ENCODE results near the gene TNRC18.

TNRC18 gene

DNA sequence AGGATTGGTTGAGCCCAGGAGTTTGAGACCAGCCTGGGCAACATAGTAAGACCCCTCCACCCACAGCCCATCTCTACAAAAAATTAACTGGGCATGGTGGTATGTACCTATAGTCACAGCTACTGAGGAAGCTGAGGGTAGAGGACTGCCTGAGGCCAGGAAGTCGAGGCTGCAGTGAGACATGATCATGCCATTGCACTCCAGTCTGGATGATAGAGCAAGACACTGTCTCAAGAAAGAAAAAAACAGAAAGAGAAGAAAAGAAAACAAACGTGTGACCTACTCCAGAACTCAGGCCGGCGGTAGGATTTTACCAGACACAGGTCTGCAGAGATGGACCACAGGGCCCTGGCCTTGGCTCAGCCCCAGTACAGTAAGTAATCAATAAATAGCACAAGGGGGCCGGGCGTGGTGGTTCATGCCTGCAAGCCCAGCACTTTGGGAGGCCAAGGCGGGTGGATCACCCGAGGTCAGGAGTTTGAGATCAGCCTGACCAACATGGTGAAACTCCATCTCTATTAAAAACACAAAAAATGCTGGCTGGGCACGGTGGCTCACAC is 35.4 kb upstream of the TNRC18 start:
- TF ChIP-seq CTCF (IDR thresholded peaks at IDR 0.05; ENCODE audit: low read depth, low read length, missing control alignments), result no peak
- no peaks in the 10 kb centered on the region for H3K36me3 ChIP-seq (replicated peaks)
- no peak for DNase-seq
- H3K27me3 ChIP-seq (replicated peaks), result no peaks in the 10 kb centered on the region
- in situ Hi-C loops (cut with HindIII; ENCODE audit: low pct_ligation_motif_present, low sequenced_read_pairs), result no loop called here
- no peak overlapping the region for H3K27ac ChIP-seq
- no peak overlapping the region for H3K4me3 ChIP-seq (ENCODE audit: low read depth, low read length)

- TF ChIP-seq CTCF (IDR thresholded peaks at IDR 0.05; ENCODE audit: low read depth, low read length, missing control alignments), result no peak
- Histone ChIP-seq H3K27ac (no peak overlapping the region), H3K4me3 (ENCODE audit: low read depth, low read length) (no peak overlapping the region), H3K36me3 (replicated peaks) (no peaks in the 10 kb centered on the region), H3K27me3 (replicated peaks) (no peaks in the 10 kb centered on the region)
- in situ Hi-C loops (cut with HindIII; ENCODE audit: low pct_ligation_motif_present, low sequenced_read_pairs), result no loop called here
- DNase-seq, result no peak
Observed at GRCh38 chr7:5457245-5457735, 33.7 kb upstream of the TNRC18 start.

GRCh38 chr7:5456409-5456808 is 32.8 kb upstream of the TNRC18 start:
- no peaks in the 10 kb centered on the region for H3K27me3 ChIP-seq (replicated peaks)
- H3K4me3 ChIP-seq (ENCODE audit: low read depth, low read length), result no peak overlapping the region
- TF ChIP-seq CTCF (IDR thresholded peaks at IDR 0.05; ENCODE audit: low read depth, low read length, missing control alignments), result no peak
- no peak overlapping the region for H3K27ac ChIP-seq
- DNase-seq, result no peak
- no peaks in the 10 kb centered on the region for H3K36me3 ChIP-seq (replicated peaks)
- in situ Hi-C loops (cut with HindIII; ENCODE audit: low pct_ligation_motif_present, low sequenced_read_pairs), result no loop called here

DNA sequence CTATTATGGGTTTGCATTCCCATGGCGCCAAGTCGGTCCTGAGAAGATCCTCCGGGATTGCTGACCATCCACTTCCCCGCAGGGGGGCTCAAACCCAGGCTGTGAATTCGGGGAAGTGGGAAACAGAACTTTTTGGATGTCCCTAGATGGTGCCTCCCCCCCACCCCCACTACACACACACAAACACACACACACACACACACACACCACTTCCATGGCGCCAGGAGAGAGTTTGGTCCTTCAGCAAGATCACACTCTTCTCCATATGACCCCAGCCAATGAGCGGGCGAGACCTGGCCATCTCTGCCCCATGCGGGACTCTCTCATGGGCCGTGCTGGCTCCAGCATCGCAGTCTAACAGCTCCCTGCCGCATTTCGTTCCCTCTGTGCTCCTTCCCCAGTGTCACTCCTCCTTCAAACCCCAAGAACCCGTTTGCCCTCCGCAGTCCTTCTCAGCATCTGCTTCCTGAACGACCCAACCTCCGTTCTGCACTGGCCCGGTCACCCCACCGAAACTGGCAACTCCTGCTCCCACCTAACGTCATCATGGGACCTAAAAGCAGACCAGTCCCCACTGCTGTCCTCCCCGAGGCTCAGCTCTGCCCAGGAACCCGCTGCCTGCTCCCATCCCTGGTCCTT is 32.1 kb upstream of the TNRC18 start:
- H3K27ac ChIP-seq, result no peak overlapping the region
- TF ChIP-seq CTCF (IDR thresholded peaks at IDR 0.05; ENCODE audit: low read depth, low read length, missing control alignments), result no peak
- no peaks in the 10 kb centered on the region for H3K27me3 ChIP-seq (replicated peaks)
- DNase-seq, result no peak
- in situ Hi-C loops (cut with HindIII; ENCODE audit: low pct_ligation_motif_present, low sequenced_read_pairs), result no loop called here
- no peak overlapping the region for H3K4me3 ChIP-seq (ENCODE audit: low read depth, low read length)
- H3K36me3 ChIP-seq (replicated peaks), result no peaks in the 10 kb centered on the region

DNA sequence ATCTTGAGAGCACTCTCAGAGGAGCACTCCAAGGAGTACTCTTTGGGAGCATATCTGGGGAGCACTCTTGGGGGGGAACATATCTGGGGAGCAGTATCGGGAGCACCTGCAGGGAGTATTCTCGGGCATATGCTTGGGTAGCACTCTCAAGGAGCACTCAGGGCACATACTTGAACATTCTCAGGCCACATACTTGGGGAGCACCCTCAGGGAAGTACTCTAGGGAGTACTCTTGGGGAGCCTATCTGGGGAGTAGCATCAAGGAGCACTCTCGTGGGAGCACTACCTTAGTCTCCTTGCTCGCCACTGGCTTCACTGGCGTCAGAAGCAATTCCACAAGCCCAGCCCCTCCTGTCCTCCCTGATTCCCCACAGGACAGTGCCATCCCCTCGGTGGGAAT is 31.5 kb upstream of the TNRC18 start:
- Histone ChIP-seq H3K27me3 (replicated peaks) (no peaks in the 10 kb centered on the region), H3K27ac (no peak overlapping the region), H3K36me3 (replicated peaks) (no peaks in the 10 kb centered on the region), H3K4me3 (ENCODE audit: low read depth, low read length) (no peak overlapping the region)
- TF ChIP-seq CTCF (IDR thresholded peaks at IDR 0.05; ENCODE audit: low read depth, low read length, missing control alignments), result no peak
- in situ Hi-C loops (cut with HindIII; ENCODE audit: low pct_ligation_motif_present, low sequenced_read_pairs), result no loop called here
- no peak for DNase-seq

DNA sequence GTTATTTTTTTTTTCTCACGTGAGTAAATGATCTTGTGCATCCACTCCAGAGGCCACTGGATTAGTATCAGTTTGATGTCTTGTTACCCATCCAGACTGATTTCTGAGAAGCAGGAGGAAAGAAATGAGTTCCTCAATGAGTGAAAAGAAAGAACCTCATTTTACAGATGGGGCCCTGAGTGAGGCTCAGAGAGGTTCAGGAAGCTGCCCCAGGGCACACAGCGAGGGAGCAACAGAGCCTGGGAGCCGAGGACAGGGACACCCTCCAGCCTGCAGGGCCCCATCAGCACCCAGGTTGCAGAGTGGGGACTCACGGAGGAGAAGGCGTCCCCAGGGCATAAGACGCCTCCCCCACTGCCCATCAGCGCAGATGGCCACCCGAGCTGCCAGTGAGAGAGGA is 30.9 kb upstream of the TNRC18 start:
- H3K27ac ChIP-seq, result no peak overlapping the region
- in situ Hi-C loops (cut with HindIII; ENCODE audit: low pct_ligation_motif_present, low sequenced_read_pairs), result no loop called here
- DNase-seq, result no peak
- no peaks in the 10 kb centered on the region for H3K27me3 ChIP-seq (replicated peaks)
- H3K36me3 ChIP-seq (replicated peaks), result no peaks in the 10 kb centered on the region
- TF ChIP-seq CTCF (IDR thresholded peaks at IDR 0.05; ENCODE audit: low read depth, low read length, missing control alignments), result no peak
- H3K4me3 ChIP-seq (ENCODE audit: low read depth, low read length), result no peak overlapping the region

Measured in brain microvascular endothelial cell (primary cell).